GM21576 (cell line): ENCODE data around the gene OR51B2.
"Not testable (repeated sequence)": the region's sequence is repeated elsewhere in the genome, so short reads cannot be mapped to it uniquely, and the experiment has no call there.

Experiments
- ATAC-seq: cut with Tn5 transposase; IDR thresholded peaks from one replicate; pipeline ENCODE4 v1.9.1; 2021; ENCODE audit warnings: mild to moderate bottlenecking, moderate library complexity; ENCODE audit not compliant: unreplicated experiment

Gene OR51B2

GRCh38 chr11:5313326-5314023 is 10.6 kb downstream of the OR51B2 start:
- not testable (repeated sequence) for ATAC-seq

GRCh38 chr11:5310423-5310822 is 13.7 kb downstream of the OR51B2 start:
- no peak for ATAC-seq

GRCh38 chr11:5307256-5308019 is 16.7 kb downstream of the OR51B2 start:
- no peak for ATAC-seq

GRCh38 chr11:5304046-5304445 is 20.1 kb downstream of the OR51B2 start:
- ATAC-seq: no peak

- no peak for ATAC-seq
Observed at GRCh38 chr11:5303626-5304025, 20.5 kb downstream of the OR51B2 start.

GRCh38 chr11:5301846-5302245 is 22.3 kb downstream of the OR51B2 start, which contains the start of gene OR51B4:
OR51B4 (minus strand) TSS chr11:5301946; CDS start chr11:5301946, 0 bp downstream.
- ATAC-seq: no peak

- ATAC-seq: no peak
Observed at GRCh38 chr11:5300251-5300650, 23.8 kb downstream of the OR51B2 start.

GRCh38 chr11:5298451-5298850 is 25.6 kb downstream of the OR51B2 start:
- ATAC-seq: no peak

GRCh38 chr11:5297721-5298323 is 26.3 kb downstream of the OR51B2 start:
- no peak for ATAC-seq

GRCh38 chr11:5294342-5294995 is 29.6 kb downstream of the OR51B2 start:
- ATAC-seq: not testable (repeated sequence)

- ATAC-seq: no peak
Observed at GRCh38 chr11:5293028-5293427, 31.1 kb downstream of the OR51B2 start.

GRCh38 chr11:5291207-5291838 is 32.8 kb downstream of the OR51B2 start:
- ATAC-seq: peak; percentile 93

GRCh38 chr11:5290106-5290505 is 34.0 kb downstream of the OR51B2 start:
- ATAC-seq: no peak

- ATAC-seq: no peak
Observed at GRCh38 chr11:5289696-5290095, 34.4 kb downstream of the OR51B2 start.

- ATAC-seq: no peak
Observed at GRCh38 chr11:5288906-5289550, 35.1 kb downstream of the OR51B2 start.

GRCh38 chr11:5288108-5288905 is 35.8 kb downstream of the OR51B2 start:
- ATAC-seq: no peak

- no peak for ATAC-seq
Observed at GRCh38 chr11:5286901-5287300, 37.2 kb downstream of the OR51B2 start.

- ATAC-seq: no peak
Observed at GRCh38 chr11:5286351-5286750, 37.7 kb downstream of the OR51B2 start.

- ATAC-seq: no peak
Observed at GRCh38 chr11:5285703-5286340, 38.3 kb downstream of the OR51B2 start.
